Small intestine (tissue), 7 donors: ENCODE data around the gene DVL3. TPM values are rescaled to one million over a fixed set of nuclear protein-coding genes. Genes with fewer than 3 reads are reported as not detected.

Experiments
- DNase-seq, 2 donors: peaks; one replicate each; pipeline versions ENCODE4 v3.0.0 to v3.0.0-alpha.2; 2013
- FAIRE-seq: peaks from 2 replicates; lab custom pipeline; 2012; peaks lifted over from hg19 to GRCh38; lab: Jason Lieb, UNC
- H3K27ac ChIP-seq, 3 donors: one replicate each; pipeline ENCODE4 v1.5.1; 2013; ENCODE audit warnings: low read length in 2 of 3, mild to moderate bottlenecking in 2 of 3, control low read depth in 1 of 3, inconsistent platforms in 1 of 3, low read depth in 1 of 3, moderate library complexity in 1 of 3
- H3K27me3 ChIP-seq, 3 donors: one replicate each; pipeline ENCODE4 v1.6.1; 2013; ENCODE audit warnings: low read length in 3 of 3, inconsistent platforms in 1 of 3; ENCODE audit not compliant: control insufficient read depth in 3 of 3, insufficient read depth in 3 of 3
- H3K36me3 ChIP-seq, 3 donors: one replicate each; pipeline ENCODE4 v1.6.1; 2013; ENCODE audit warnings: low read length in 3 of 3, inconsistent platforms in 1 of 3, low read depth in 1 of 3, mild to moderate bottlenecking in 1 of 3, moderate library complexity in 1 of 3; ENCODE audit not compliant: control insufficient read depth in 3 of 3, insufficient read depth in 2 of 3
- H3K4me1 ChIP-seq, 3 donors: one replicate each; pipeline ENCODE4 v1.6.1; 2013; ENCODE audit warnings: low read length in 2 of 3, inconsistent platforms in 1 of 3, low read depth in 1 of 3, mild to moderate bottlenecking in 1 of 3, moderate library complexity in 1 of 3; ENCODE audit not compliant: control insufficient read depth in 3 of 3, insufficient read depth in 2 of 3
- H3K4me3 ChIP-seq, 3 donors: one replicate each; pipeline ENCODE4 v1.5.1; 2013; ENCODE audit warnings: low read length in 3 of 3, control low read depth in 1 of 3, inconsistent platforms in 1 of 3, low read depth in 1 of 3, mild to moderate bottlenecking in 1 of 3, moderate library complexity in 1 of 3
- H3K9me3 ChIP-seq, 2 donors: one replicate each; pipeline ENCODE4 v1.6.1; 2013; ENCODE audit warnings: low read depth in 1 of 2, low read length in 1 of 2; ENCODE audit not compliant: control insufficient read depth in 2 of 2, insufficient read depth in 1 of 2
- WGBS, 3 donors: extraction: QIAGEN DNeasy Blood & Tissue Kit; methylation state at CpG; one replicate each; pipeline ENCODE4 v1.1.7; 2013; 5-methylcytosine and 5-hydroxymethylcytosine counted together
- polyA plus RNA-seq, 4 donors: library from polyadenylated mRNA; stranded (reverse) in 3 of 4; unstranded in 1 of 4; fragments of 200-250 nt in 3 of 4; fragments of 120-200 nt in 1 of 4; gene quantifications; one replicate each; pipeline versions ENCODE4 v1.2.1 to v1.2.3, GENCODE V29; 2013
- donor health status: healthy with polysubstance abuse.
- donor health status: control.
- donor health status: control.
- donor health status: Bipolar disorder and iron deficiency.
- donor health status: healthy.

Gene DVL3
- polyA plus RNA-seq, 4 donors, result 33.5 to 69.6 (median 35.3) TPM

DNA sequence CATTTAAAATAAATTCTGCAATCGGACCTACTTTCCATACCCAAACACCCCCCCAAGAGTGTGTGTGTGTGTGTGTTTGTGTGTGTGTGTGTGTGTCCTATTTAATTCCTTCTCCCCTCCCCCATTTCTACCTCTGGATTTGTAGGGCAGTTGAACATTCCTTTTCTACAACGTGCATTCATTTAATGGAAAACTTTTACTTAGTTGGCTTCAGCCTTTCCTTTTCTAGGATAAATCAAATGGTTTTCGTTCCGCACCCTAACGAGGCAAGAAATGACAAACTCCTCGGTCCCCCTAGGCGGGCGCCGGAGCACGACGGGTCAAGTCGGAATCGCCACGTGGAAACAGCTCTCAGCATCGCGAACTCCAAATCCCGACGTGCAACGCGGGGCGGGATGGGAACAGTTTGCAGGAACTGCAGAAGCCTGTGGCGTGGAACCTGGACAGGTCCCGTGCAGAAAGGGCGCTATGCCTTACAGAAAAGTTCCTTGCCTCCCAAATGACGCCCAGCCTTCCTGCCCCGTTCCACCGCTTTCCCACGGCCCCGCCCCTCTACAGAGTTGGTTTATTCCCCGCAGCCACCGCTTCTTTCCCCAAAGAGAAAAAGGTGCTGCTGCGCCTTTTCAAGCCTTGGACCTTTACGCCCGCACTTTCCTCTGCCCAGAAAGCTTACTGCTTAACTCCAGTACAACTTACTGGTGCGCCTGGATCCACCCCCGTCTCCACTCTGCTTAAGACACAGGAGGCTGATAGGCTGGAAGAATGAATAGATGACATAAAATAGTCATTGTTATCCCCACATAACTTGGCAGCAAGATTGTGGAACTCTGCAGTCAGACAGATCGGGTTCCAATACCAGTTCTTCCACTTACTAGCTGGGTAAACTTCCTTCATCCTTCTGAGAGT lies 21.1 kb upstream of the DVL3 start:
- Histone ChIP-seq H3K27me3 (no peaks in the 10 kb centered on the region), H3K4me3 (peak overlapping the region; percentile 78 to 88 (median 78)), H3K4me1 (peaks cover 4 to 16% (median 5%) of the 10 kb centered on the region in 3 donors), H3K9me3 (no peaks in the 10 kb centered on the region), H3K36me3 (peaks cover 0 to 16% (median 2%) of the 10 kb centered on the region in 3 donors), H3K27ac (peak overlapping the region; percentile 67 to 91 (median 68))
- 1 to 2% (median 2%) methylated on average over 36 to 37 of the region's 37 CpGs for WGBS, 3 donors
- no peak for FAIRE-seq
- DNase-seq, result peak; percentile 87 to 88

DNA sequence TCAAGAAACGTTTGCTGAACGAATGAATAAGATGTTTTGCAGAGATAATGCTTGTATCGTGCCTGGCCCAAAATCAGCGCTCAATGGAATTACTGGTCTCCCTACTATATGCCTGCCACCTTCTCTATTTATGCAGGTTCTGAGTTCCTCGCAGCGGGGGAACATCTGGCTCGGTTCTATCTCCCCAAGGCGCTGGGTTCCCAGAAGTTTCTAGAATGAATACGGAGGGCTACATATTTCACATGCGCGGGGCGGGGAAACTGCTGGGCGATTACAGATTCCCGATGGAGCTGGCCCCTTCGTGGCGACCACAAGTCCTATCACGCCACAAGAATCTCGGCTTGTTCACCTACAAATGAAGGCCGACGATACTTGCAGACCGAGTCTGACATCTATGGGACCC lies 20.4 kb upstream of the DVL3 start:
- Histone ChIP-seq H3K9me3 (no peaks in the 10 kb centered on the region), H3K27me3 (no peaks in the 10 kb centered on the region), H3K27ac (peak overlapping the region; percentile 67 to 91 (median 68)), H3K4me3 (peak overlapping the region; percentile 78 to 88 (median 78)), H3K4me1 (peaks cover 4 to 16% (median 5%) of the 10 kb centered on the region in 3 donors), H3K36me3 (peaks cover 0 to 20% (median 2%) of the 10 kb centered on the region in 3 donors)
- 0% methylated on average over 21 of the region's 21 CpGs for WGBS, 3 donors
- no peak for DNase-seq
- no peak for FAIRE-seq

DNA sequence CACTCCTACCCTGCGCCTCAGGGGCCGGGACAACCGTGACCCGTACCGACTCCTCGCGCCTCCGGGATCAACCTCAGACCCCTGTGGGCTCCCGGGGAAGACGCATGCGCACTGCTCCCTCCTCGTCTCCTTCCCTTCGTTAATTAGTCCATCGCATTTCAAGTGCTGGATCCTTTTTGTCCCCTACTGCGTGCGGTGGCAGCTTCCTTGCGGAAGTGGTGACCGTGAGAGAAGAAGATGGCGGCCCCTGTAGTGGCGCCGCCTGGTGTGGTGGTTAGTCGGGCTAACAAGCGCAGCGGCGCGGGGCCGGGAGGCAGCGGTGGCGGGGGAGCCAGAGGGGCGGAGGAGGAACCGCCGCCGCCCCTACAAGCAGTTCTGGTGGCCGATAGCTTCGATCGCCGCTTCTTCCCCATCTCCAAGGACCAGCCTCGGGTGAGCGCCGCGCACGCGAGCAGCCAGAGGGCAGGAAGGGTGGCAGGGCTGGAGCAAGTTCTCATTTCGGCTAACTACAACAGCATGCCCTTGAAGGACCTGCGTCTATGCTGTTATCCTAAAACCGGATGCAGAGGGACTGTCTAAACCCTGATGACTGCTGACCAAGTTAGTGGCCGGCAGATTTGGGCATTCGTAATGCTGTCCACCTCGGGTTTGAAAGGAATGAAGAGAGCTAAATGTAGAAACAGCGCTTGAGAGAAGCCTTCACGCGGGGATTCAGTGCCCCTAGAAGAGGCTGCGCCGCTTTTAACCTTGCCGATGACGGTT lies 19.8 kb upstream of the DVL3 start, which contains the start of gene EIF2B5:
Gene EIF2B5, plus strand, starts transcription at position 210 of the 762 bp plus-strand sequence. Its CDS starts 28 bp downstream, at position 238.
- peak within 1 kb of the TSS; percentile 78 to 88 (median 78) for H3K4me3 ChIP-seq
- DNase-seq (peak; percentile 96), FAIRE-seq (no peak)
- peaks cover 2 to 22% (median 2%) of the 10 kb centered on the region in 3 donors for H3K36me3 ChIP-seq
- H3K27me3 ChIP-seq, result no peaks in the 10 kb centered on the region
- peak within 1 kb of the TSS; percentile 67 to 91 (median 68) for H3K27ac ChIP-seq
- no peaks in the 10 kb centered on the region for H3K9me3 ChIP-seq
- peaks cover 4 to 16% (median 5%) of the 10 kb centered on the region in 3 donors for H3K4me1 ChIP-seq
- WGBS, 3 donors, result 0% methylated on average over 48 to 56 of the region's 56 CpGs

DNA sequence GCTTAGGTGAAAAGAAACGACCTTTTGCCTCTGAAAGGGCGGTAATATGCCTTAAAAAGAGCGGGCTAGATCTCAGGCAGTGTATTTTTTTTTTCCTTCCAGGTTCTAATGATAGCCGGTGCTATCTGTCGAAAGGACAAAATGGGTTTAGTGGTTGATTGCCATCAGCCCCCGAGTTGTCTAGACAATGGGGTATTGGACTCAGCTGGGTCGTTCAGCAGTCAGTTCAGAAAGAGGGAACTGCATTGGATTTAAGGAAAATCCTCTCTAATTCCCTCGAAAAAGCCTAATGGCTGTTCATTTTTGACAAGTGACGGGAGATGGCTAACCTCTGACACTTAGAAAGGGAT lies 19.3 kb upstream of the DVL3 start:
- Histone ChIP-seq H3K27ac (peak overlapping the region; percentile 67 to 91 (median 68)), H3K36me3 (peaks cover 2 to 26% (median 5%) of the 10 kb centered on the region in 3 donors), H3K27me3 (no peaks in the 10 kb centered on the region), H3K4me1 (peaks cover 4 to 16% (median 5%) of the 10 kb centered on the region in 3 donors), H3K4me3 (peak overlapping the region; percentile 78 to 88 (median 78)), H3K9me3 (no peaks in the 10 kb centered on the region)
- 1 to 2% (median 1%) methylated on average over 9 of the region's 9 CpGs for WGBS, 3 donors
- no peak for DNase-seq
- no peak for FAIRE-seq

DNA sequence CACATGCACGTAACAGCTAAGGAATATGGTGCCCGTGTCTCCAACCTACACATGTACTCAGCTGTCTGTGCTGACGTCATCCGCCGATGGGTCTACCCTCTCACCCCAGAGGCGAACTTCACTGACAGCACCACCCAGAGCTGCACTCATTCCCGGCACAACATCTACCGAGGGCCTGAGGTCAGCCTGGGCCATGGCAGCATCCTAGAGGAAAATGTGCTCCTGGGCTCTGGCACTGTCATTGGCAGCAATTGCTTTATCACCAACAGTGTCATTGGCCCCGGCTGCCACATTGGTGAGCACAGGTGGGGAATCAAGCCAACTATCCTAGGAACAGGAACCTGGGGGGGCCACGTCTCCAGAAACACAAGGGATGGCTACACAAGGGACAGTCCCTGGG lies 14.7 kb upstream of the DVL3 start:
- Histone ChIP-seq H3K27ac (no peak overlapping the region), H3K27me3 (no peaks in the 10 kb centered on the region), H3K36me3 (peaks cover 20 to 68% (median 35%) of the 10 kb centered on the region in 3 donors), H3K4me1 (peaks cover 4 to 28% (median 5%) of the 10 kb centered on the region in 3 donors), H3K9me3 (no peaks in the 10 kb centered on the region), H3K4me3 (no peak overlapping the region)
- WGBS, 3 donors, result 91 to 93% (median 93%) methylated on average over 10 of the region's 10 CpGs
- DNase-seq (no peak), FAIRE-seq (no peak)

DNA sequence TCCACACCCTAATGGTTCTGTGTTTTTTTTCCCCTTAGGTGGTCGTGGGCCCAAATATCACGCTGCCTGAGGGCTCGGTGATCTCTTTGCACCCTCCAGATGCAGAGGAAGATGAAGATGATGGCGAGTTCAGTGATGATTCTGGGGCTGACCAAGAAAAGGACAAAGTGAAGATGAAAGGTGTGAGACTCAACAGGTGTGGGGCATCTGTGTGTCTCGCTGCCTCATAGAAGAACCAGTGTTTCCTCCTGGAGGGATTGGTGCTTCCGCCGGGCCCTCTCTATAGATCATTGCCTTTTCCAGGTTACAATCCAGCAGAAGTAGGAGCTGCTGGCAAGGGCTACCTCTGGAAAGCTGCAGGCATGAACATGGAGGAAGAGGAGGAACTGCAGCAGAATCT lies 13.0 kb upstream of the DVL3 start:
- H3K27ac ChIP-seq, result no peak overlapping the region
- peaks cover 0 to 23% (median 0%) of the 10 kb centered on the region in 3 donors for H3K4me1 ChIP-seq
- no peak overlapping the region for H3K4me3 ChIP-seq
- H3K36me3 ChIP-seq, result peaks cover 18 to 75% (median 37%) of the 10 kb centered on the region in 3 donors
- no peak for DNase-seq
- no peaks in the 10 kb centered on the region for H3K9me3 ChIP-seq
- WGBS, 3 donors, result 91 to 95% (median 93%) methylated on average over 7 of the region's 7 CpGs
- H3K27me3 ChIP-seq, result no peaks in the 10 kb centered on the region
- no peak for FAIRE-seq

DNA sequence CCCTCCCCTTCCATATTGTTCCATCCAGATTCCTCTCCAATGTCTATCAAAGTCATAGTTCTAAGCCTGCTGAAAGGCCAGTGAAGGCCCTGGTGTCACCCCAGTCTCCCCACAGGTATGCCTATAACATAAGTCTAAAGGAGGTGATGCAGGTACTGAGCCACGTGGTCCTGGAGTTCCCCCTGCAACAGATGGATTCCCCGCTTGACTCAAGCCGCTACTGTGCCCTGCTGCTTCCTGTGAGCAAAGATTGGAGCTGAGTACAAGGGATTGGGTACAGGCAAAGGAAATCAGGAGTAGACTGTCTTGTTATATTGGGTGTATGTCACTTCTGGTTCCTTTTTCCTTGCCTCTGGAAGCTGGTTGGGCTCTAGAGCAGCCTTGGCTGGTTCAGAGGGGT lies 11.8 kb upstream of the DVL3 start:
- Histone ChIP-seq H3K36me3 (peaks cover 17 to 67% (median 37%) of the 10 kb centered on the region in 3 donors), H3K4me1 (peaks cover 0 to 26% (median 0%) of the 10 kb centered on the region in 3 donors), H3K27ac (no peak overlapping the region), H3K4me3 (no peak overlapping the region), H3K9me3 (no peaks in the 10 kb centered on the region), H3K27me3 (no peaks in the 10 kb centered on the region)
- FAIRE-seq (no peak), DNase-seq (no peak)
- 80 to 87% (median 86%) methylated on average over 3 of the region's 3 CpGs for WGBS, 3 donors

DNA sequence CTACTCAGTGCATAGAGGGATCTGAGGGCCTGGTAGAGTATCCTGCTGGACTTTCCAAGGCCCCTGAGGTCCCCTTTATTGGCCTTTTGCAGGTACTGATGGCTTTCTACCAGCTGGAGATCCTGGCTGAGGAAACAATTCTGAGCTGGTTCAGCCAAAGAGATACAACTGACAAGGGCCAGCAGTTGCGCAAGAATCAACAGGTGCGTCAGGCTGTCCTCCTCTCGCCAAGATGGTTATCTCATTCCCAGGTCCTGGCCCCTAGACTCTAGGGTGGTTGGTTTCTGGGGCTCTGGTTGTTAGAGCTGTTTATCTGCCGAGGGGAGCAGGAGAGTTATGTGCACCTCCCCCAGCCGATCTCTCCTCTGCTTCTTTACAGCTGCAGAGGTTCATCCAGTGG lies 10.7 kb upstream of the DVL3 start:
- H3K9me3 ChIP-seq, result no peaks in the 10 kb centered on the region
- FAIRE-seq, result no peak
- DNase-seq, result no peak
- H3K36me3 ChIP-seq, result peaks cover 17 to 57% (median 37%) of the 10 kb centered on the region in 3 donors
- no peak overlapping the region for H3K4me3 ChIP-seq
- WGBS, 3 donors, result 55 to 60% (median 57%) methylated on average over 5 of the region's 5 CpGs
- H3K27ac ChIP-seq, result peak overlapping the region in 1 of 3 donors; percentile 88
- no peaks in the 10 kb centered on the region for H3K27me3 ChIP-seq
- peaks cover 0 to 27% (median 0%) of the 10 kb centered on the region in 3 donors for H3K4me1 ChIP-seq
